SJSA1 (cell line): ENCODE results near the gene HOXB4. TPM values are rescaled to one million over a fixed set of nuclear protein-coding genes. Genes with fewer than 3 reads are reported as not detected.
A peak's percentile ranks its signal among the peaks of the same experiment; 100 is the strongest.

Source experiments
- DNase-seq, 2 experiments: peaks; one replicate each; pipeline ENCODE4 v3.0.0-alpha.2; 2015 to 2020; ENCODE audit warnings: low spot score in 2 of 2, low read depth in 1 of 2
- H3K27ac ChIP-seq: fragments of 250-450 bp; sonication (Bioruptor Pico); 2 replicates; pipeline ENCODE4 v1.5.1; 2020; ENCODE audit warnings: mild to moderate bottlenecking, moderate library complexity
- H3K27me3 ChIP-seq: fragments of 250-450 bp; sonication (Bioruptor Pico); replicated peaks from 2 replicates; pipeline ENCODE4 v1.5.1; 2020; ENCODE audit warnings: mild to moderate bottlenecking, moderate library complexity
- H3K36me3 ChIP-seq: fragments of 250-450 bp; sonication (Bioruptor Pico); 2 replicates; pipeline ENCODE4 v1.5.1; 2020; ENCODE audit warnings: mild to moderate bottlenecking
- H3K4me1 ChIP-seq: fragments of 250-450 bp; sonication (Bioruptor Pico); replicated peaks from 2 replicates; pipeline ENCODE4 v1.6.1; 2021; ENCODE audit warnings: mild to moderate bottlenecking
- H3K4me3 ChIP-seq: fragments of 250-450 bp; sonication (Bioruptor Pico); 2 replicates; pipeline ENCODE4 v1.5.1; 2020; ENCODE audit warnings: mild to moderate bottlenecking
- H3K9me3 ChIP-seq: fragments of 250-450 bp; sonication (Bioruptor Pico); replicated peaks from 2 replicates; pipeline ENCODE4 v1.5.1; 2020; ENCODE audit warnings: mild to moderate bottlenecking
- total RNA-seq: library from RNA; depleted of rRNA; stranded (reverse); fragments of >200 nt; shearing (Covaris generic); gene quantifications from 2 replicates; pipeline ENCODE4 v1.2.3, GENCODE V29; 2014

The HOXB4 gene
- total RNA-seq, 1 experiment from 2014 or later, result 3.2 TPM

DNA sequence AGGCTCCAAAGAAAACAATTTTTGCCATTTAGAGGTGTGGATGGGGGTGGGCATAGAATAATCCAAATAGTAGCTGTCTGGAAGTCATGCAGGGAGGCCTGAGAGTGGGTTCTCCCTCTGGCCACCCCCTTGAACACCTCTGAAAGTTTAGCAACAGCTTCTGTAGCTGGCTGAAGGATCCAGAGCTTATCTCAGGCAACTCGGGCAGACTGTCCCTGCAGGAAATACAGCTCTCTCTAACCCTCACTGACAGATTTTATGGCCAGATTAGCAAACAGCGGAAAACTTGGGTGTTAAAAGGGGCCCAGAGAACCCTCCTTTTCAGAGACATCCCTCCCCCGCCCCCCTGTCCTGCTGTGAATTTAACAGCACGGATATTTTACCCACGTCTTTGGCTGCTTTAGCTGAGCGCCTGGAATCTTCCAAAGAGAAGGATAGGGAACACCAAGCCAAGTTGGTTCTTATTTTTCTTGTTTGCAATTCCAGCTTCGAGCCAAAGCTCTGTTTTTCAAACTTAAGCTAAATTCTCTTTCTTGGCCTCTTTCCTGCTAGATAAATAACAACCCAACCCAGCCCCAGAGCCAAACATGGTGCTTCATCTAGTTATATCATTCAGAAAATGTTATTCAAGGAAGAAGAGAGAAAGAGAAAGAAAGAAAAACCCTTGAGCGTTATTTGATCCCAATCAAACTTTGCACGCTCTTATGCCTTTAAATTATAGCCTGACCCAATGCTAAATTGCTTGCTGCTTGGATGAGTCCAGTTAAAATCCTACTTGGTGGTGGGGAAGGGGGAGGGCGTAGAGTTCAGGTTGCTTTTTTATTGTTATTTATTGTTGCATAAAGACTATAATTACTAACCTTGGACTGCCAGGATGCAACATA lies 31.0 kb downstream of the HOXB4 start:
- H3K27ac ChIP-seq, result no peak overlapping the region
- DNase-seq, result no peak
- H3K4me1 ChIP-seq, result peaks cover 11% of the 10 kb centered on the region
- H3K36me3 ChIP-seq, result peaks cover 10% of the 10 kb centered on the region; the same call in 1 of the 2 replicates
- no peaks in the 10 kb centered on the region for H3K27me3 ChIP-seq
- no peaks in the 10 kb centered on the region for H3K9me3 ChIP-seq
- no peak overlapping the region for H3K4me3 ChIP-seq

DNA sequence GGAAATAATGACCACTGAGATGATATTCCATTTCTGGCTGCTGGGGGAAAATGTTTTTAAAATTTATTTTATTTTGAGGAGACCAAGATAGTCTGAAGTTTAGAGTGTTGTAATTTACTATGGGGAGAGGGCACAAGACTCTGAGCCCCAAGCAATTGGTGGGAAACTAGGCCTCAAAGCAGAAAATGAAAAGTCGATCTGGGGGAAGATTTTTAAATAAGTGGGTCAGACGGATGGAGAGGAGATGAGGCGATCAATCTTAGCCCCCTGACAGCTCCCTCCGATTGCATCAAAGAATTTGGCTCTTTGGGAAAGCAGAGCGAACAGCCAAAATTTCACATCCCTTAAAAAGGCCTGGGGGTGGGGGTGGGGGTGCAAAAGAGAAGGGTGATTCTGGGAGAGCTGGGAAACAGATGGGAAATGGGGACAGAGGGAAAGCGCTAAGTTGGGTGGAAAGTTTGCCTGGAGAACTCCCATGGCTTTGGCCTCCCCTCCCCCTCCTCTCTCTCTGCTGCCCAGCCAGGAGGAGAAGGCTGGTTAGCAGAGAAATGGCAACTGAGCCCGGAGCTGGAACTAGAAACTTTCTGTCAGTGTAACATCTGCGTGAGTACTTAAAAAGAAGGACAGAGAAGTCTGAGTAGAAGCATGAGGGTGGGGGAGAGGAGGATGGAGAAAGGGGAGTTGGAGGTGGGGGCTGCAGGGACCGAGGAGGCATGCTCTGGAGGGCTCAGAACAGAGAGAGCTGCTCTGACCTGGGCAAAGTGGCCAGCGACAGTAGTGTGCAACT lies 31.8 kb downstream of the HOXB4 start:
- Histone ChIP-seq H3K4me1 (peaks cover 11% of the 10 kb centered on the region), H3K36me3 (peaks cover 10% of the 10 kb centered on the region; the same call in 1 of the 2 replicates), H3K27ac (no peak overlapping the region), H3K4me3 (no peak overlapping the region), H3K27me3 (no peaks in the 10 kb centered on the region), H3K9me3 (no peaks in the 10 kb centered on the region)
- DNase-seq, result no peak

DNA sequence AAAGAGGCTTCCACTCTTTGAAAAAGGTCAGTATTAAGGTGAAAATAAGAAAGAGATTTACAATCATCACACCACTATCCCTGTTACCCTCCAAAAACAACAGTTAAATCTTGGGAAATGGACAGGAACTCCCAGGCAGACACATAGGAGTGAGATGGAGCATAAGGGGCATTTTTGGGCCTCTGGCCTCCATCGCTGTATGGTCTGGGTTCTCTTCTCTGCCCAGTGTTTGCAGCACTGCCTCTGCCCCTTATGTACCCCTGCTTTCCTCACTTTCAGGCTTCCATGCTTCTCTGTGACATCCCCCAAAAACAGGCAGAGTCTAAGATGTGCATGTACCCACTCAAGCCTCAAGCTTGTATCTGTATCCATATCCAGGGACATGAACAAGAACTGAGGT lies 32.6 kb downstream of the HOXB4 start:
- H3K27ac ChIP-seq, result no peak overlapping the region
- peaks cover 11% of the 10 kb centered on the region for H3K4me1 ChIP-seq
- H3K36me3 ChIP-seq, result peaks cover 8% of the 10 kb centered on the region; the same call in 1 of the 2 replicates
- H3K9me3 ChIP-seq, result no peaks in the 10 kb centered on the region
- no peak overlapping the region for H3K4me3 ChIP-seq
- no peaks in the 10 kb centered on the region for H3K27me3 ChIP-seq
- DNase-seq, result no peak

DNA sequence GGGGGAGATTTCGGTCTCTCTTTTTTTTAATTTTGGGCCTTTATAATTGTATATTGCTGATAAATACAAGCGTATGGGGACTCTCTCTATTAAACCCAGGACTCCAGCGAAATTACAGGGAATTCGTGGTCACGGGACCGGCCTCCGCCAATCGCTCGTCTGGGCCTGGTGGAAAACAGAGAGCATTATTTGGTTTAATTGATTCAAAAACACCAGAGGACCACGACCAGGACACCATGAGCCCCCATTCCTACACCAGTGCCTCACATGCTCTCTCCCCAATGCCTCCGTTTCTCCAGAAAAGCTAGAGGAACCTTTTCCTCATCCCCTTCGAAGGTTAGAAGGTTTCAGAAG lies 33.2 kb downstream of the HOXB4 start, which contains the start of gene HOXB2:
HOXB2 (minus strand) TSS at position 88 of the 354 bp plus-strand sequence. CDS start 198 bp downstream, outside the sequence.
- Histone ChIP-seq H3K27me3 (no peaks in the 10 kb centered on the region), H3K4me3 (peak within 1 kb of the TSS; percentile 48), H3K36me3 (peaks cover 2% of the 10 kb centered on the region; the same call in 1 of the 2 replicates), H3K27ac (peak within 1 kb of the TSS; percentile 46), H3K4me1 (peaks cover 11% of the 10 kb centered on the region), H3K9me3 (no peaks in the 10 kb centered on the region)
- DNase-seq, result no peak

DNA sequence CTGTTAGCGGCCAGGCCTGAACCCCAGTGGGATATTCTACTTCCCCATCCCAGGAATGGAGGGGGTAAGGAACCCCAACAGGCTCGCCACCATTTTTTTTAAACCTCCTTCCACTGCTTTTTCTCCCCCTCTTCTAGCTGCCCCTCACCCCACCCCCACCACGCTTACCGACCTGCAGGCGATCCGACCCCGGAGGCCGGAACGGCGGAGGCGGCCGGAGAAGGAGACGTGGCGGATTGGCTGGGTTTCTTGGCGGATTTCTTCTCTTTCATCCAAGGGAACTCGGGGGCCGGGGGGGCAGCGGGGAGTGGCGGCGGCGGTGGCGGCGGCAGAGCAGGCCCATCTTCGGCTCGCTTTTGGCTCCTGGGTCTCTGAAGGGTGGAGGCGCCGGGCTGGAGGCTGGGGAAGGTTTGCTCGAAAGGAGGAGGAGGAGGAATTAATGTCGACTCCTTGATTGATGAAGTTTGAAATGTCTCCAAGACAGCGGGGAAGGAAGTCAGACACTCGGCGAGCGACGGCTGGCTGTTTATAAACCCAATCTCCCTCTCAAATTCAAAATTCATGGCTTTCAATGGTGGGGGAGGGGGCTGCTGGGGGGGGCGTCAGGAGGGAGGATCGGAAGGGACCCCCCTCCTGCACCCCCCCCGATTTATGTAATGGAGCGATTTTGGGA lies 33.7 kb downstream of the HOXB4 start:
- Histone ChIP-seq H3K27me3 (no peaks in the 10 kb centered on the region), H3K27ac (peak overlapping the region; percentile 46), H3K9me3 (no peaks in the 10 kb centered on the region), H3K4me3 (peak overlapping the region; percentile 48), H3K36me3 (no peaks in the 10 kb centered on the region), H3K4me1 (peaks cover 11% of the 10 kb centered on the region)
- peak; percentile 56 to 79 for DNase-seq

DNA sequence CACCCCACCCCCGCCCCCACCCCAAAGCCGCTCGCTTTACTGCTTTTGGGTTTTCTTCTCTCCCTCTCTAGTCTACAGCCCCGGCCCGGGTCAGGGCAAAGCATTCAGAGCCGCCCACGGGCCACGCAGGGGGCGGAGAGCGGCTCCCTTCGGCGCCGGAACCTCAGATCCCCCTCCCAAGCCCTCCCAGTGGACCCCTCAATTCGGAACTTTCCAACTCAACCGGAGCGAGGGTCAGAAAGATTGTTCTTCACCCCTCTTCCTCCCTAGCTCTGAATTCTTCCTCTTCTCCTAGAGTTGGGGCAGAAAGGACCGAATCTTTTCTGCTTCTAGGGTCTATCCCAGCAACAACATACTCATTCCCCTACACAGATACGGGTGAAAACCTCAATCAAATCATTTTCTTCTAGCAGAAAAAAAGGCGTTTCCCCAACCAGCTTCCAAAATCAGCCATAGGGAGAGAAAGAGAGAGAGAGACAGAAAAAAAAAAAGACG lies 34.2 kb downstream of the HOXB4 start:
- Histone ChIP-seq H3K4me1 (peaks cover 11% of the 10 kb centered on the region), H3K27me3 (no peaks in the 10 kb centered on the region), H3K27ac (peak overlapping the region; percentile 46), H3K9me3 (no peaks in the 10 kb centered on the region), H3K4me3 (peak overlapping the region; percentile 48), H3K36me3 (no peaks in the 10 kb centered on the region)
- peak in 1 of 2 experiments; percentile 69 for DNase-seq

DNA sequence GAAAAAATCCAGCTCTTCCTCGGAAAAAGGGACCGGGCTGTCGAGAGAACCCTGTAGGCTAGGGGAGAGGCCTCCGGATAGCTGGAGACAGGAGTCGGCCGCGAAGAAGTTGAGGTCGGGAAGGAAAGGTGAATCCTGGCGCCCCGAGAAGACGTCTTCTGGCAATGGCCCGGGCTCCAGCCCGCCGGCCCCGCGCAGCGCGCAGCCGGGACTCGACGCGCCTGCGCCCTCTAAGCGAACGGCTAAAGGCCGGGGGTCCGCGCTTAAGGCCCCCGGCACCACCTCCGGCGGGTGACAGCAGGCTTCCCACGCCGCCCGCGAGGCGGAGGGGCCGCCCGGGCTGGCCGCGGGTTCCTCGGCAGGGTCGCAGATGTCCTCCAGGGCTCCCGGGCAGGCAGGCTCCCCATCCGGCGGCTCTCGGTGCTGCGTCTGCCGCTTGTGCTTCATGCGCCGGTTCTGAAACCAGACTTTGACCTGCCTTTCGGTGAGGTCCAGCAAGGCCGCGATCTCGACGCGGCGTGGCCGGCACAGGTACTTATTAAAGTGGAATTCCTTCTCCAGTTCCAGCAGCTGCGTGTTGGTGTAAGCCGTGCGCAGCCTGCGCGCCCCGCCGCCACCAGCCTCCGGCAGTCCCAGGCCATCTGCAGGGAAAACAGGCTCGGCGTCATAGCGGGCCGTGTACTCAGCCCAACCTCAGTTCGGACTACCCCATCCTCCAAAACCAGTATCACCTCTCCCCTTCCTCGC lies 34.9 kb downstream of the HOXB4 start:
- Histone ChIP-seq H3K4me1 (peaks cover 11% of the 10 kb centered on the region), H3K9me3 (no peaks in the 10 kb centered on the region), H3K36me3 (no peaks in the 10 kb centered on the region), H3K27ac (no peak overlapping the region), H3K27me3 (no peaks in the 10 kb centered on the region), H3K4me3 (peak overlapping the region; percentile 48)
- peak; percentile 74 to 85 for DNase-seq

DNA sequence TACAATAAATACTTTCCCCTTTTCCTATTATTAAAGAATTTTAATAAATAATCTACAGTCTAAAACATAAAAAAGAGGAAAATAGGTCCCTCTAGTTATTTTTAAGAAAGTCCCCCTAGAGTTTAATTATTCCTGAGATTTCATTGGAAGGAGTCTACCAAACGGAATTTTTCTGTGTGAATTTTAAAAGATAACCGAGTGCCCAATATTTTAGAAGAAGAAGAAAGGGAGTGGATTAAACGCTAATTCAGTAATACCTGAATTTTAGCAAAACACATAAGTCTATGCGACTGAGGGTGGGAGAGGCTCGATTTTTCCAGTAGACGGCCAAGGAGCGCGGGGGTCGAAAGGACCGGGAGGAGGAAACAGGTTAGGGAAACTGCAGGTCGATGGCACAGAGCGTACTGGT lies 35.4 kb downstream of the HOXB4 start:
- Histone ChIP-seq H3K36me3 (no peaks in the 10 kb centered on the region), H3K27me3 (no peaks in the 10 kb centered on the region), H3K27ac (no peak overlapping the region), H3K9me3 (no peaks in the 10 kb centered on the region), H3K4me1 (peaks cover 11% of the 10 kb centered on the region), H3K4me3 (peak overlapping the region; percentile 48)
- DNase-seq, result no peak

DNA sequence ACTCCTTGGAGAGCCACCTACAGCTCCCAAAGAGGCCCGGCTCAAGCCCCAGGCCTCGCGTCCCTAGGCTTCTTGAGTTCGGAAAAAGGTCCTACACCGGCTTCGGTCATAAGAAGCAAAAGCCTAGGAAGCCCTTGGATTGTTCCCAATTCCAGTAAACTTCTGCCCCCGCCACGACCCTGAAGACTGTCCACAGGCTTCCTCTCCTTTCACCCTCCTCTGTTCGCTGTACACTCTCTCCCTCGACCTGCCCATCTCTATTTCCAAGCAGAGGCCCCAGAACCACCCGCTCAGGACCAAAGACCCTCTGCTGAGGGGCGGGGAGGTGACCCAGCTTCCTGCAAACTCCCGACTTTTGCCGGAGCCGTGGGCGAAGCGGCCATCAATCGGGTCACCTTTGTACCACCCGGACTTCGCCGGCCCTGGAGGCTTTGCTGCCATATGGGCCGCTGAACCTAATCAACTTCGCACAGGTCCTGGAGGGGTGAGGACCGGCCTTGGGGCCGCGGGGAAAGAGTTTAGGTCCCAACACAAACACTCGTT lies 36.0 kb downstream of the HOXB4 start:
- Histone ChIP-seq H3K27me3 (no peaks in the 10 kb centered on the region), H3K36me3 (no peaks in the 10 kb centered on the region), H3K4me3 (no peak overlapping the region), H3K4me1 (peaks cover 12% of the 10 kb centered on the region), H3K9me3 (no peaks in the 10 kb centered on the region), H3K27ac (no peak overlapping the region)
- no peak for DNase-seq

DNA sequence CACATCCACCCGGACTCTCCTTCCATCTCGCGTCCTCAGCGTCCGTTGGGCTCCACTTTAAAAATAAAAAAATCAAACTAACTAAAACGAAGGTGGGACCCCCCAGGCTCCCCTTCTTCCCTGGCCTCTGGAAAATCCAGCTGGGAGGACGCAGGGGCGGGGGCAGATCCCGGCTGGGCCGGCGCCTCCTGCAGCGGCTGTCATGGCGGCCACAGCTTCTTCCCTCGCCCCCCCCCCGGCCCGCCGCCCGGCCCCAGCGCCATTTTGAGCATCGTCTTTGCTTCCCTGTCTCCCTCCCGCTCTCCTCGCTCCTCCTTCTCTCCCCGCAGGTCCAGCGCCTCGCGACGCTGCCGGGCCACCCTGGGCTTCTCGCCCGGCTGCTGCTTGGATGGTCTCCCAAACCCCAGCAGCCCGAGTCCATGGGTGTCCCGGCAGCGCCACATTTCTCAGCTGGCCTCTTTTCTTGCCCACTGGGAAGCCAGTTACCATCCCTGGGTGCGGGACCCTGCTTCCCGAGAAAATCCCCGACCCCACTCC lies 36.5 kb downstream of the HOXB4 start:
- Histone ChIP-seq H3K27ac (no peak overlapping the region), H3K4me1 (peaks cover 14% of the 10 kb centered on the region), H3K27me3 (no peaks in the 10 kb centered on the region), H3K36me3 (no peaks in the 10 kb centered on the region), H3K9me3 (no peaks in the 10 kb centered on the region), H3K4me3 (no peak overlapping the region)
- DNase-seq, result no peak

DNA sequence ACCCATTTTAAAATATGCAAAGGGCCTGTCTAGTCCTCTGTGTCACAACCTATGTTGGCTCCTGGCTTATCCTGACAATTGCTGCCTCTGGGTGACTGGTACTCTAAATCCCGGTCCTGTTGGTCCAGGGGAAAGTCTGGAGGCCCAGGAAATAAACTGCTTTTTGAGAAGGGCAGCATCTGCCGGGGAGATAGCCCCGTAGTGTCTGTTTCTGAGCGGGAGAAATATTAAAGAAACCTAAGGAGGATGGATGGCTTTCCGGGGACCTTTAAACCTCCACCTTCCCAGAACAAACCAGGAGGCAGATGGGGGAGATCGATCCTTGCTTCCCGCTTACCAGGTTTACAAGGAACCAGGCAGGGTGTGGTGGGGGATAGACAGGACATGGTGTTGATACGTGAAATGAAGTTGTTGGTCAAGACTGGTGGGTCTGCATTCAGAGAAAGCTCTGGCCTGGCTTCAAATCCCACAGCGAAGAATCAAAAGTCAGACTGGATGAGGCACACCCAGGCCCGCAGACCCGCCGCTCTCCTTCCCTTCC lies 37.0 kb downstream of the HOXB4 start:
- Histone ChIP-seq H3K27me3 (no peaks in the 10 kb centered on the region), H3K36me3 (no peaks in the 10 kb centered on the region), H3K4me3 (no peak overlapping the region), H3K27ac (no peak overlapping the region), H3K4me1 (peaks cover 14% of the 10 kb centered on the region), H3K9me3 (no peaks in the 10 kb centered on the region)
- DNase-seq, result no peak

DNA sequence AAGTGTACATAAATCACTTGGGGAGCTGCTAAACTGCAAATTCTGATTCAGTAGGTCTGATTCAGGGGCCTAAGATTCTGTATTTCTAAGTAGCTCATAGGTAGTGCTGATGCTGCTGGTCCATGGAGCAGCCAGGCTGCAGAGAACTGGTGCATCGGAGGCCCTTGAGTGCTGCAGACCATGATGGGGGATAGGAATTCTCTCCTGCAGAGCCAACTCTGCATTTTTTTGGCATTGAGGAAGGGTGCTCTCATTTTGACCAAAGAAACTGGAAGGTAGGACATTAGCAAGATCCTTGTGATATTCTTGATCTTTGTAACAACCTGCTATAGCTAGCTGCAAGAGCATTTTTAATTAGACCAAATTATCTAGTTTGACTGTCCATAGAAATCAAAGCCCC lies 37.9 kb downstream of the HOXB4 start:
- H3K27me3 ChIP-seq, result no peaks in the 10 kb centered on the region
- DNase-seq, result no peak
- H3K4me3 ChIP-seq, result no peak overlapping the region
- no peaks in the 10 kb centered on the region for H3K36me3 ChIP-seq
- H3K27ac ChIP-seq, result no peak overlapping the region
- H3K9me3 ChIP-seq, result no peaks in the 10 kb centered on the region
- H3K4me1 ChIP-seq, result peaks cover 14% of the 10 kb centered on the region
